ENCODE measurements around the gene RDH13. TPM values are rescaled to one million over a fixed set of nuclear protein-coding genes. Genes with fewer than 3 reads are reported as not detected.
"Not testable (repeated sequence)": the region's sequence is repeated elsewhere in the genome, so short reads cannot be mapped to it uniquely, and the experiment has no call there.

The RDH13 gene
- total RNA-seq, 1 donor, result 6.8 TPM

GRCh38 chr19:55007537-55007936 is 55.4 kb downstream of the RDH13 start:
- H3K27me3 ChIP-seq (ENCODE audit: insufficient read depth, low read length); H3K4me3 ChIP-seq (ENCODE audit: low read length); H3K9me3 ChIP-seq (ENCODE audit: low read depth, low read length): not testable (repeated sequence)
- peaks cover 10% of the 10 kb centered on the region for H3K4me1 ChIP-seq (ENCODE audit: insufficient read depth, low read length)

- H3K9me3 ChIP-seq (ENCODE audit: low read depth, low read length); H3K4me3 ChIP-seq (ENCODE audit: low read length); H3K27me3 ChIP-seq (ENCODE audit: insufficient read depth, low read length): not testable (repeated sequence)
- peaks cover 10% of the 10 kb centered on the region for H3K4me1 ChIP-seq (ENCODE audit: insufficient read depth, low read length)
Observed at GRCh38 chr19:55006795-55007194, 56.2 kb downstream of the RDH13 start.

- peaks cover 10% of the 10 kb centered on the region for H3K4me1 ChIP-seq (ENCODE audit: insufficient read depth, low read length)
- peaks cover 5% of the 10 kb centered on the region for H3K27me3 ChIP-seq (ENCODE audit: insufficient read depth, low read length)
- peak overlapping the region; percentile 40 for H3K4me3 ChIP-seq (ENCODE audit: low read length)
- no peaks in the 10 kb centered on the region for H3K9me3 ChIP-seq (ENCODE audit: low read depth, low read length)
Observed at GRCh38 chr19:55005684-55006488, 57.1 kb downstream of the RDH13 start.

GRCh38 chr19:55000761-55001160 is 62.2 kb downstream of the RDH13 start:
- H3K4me1 ChIP-seq (ENCODE audit: insufficient read depth, low read length), result peaks cover 4% of the 10 kb centered on the region

GRCh38 chr19:54998751-54999239 is 64.2 kb downstream of the RDH13 start:
- not testable (repeated sequence) for H3K4me3 ChIP-seq (ENCODE audit: low read length); H3K9me3 ChIP-seq (ENCODE audit: low read depth, low read length); H3K4me1 ChIP-seq (ENCODE audit: insufficient read depth, low read length); H3K27me3 ChIP-seq (ENCODE audit: insufficient read depth, low read length)

More at GRCh38 chr19:55000761-55001160, 62.2 kb downstream of the RDH13 start:
- Histone ChIP-seq H3K4me3 (ENCODE audit: low read length) (no peak overlapping the region), H3K27me3 (ENCODE audit: insufficient read depth, low read length) (peaks cover 5% of the 10 kb centered on the region), H3K9me3 (ENCODE audit: low read depth, low read length) (no peaks in the 10 kb centered on the region)

- Histone ChIP-seq H3K4me1 (ENCODE audit: insufficient read depth, low read length) (no peaks in the 10 kb centered on the region), H3K27me3 (ENCODE audit: insufficient read depth, low read length) (no peaks in the 10 kb centered on the region), H3K9me3 (ENCODE audit: low read depth, low read length) (no peaks in the 10 kb centered on the region), H3K4me3 (ENCODE audit: low read length) (no peak overlapping the region)
Observed at GRCh38 chr19:54995561-54995960, 67.4 kb downstream of the RDH13 start.

Other genes starting within 250 kb of the RDH13 start
- 1.6 TPM for gene KIR3DL1, start 246.7 kb downstream of the RDH13 start, total RNA-seq
- 0.21 TPM for gene KIR2DS4, start 230.5 kb downstream of the RDH13 start, total RNA-seq
- gene KIR3DL2, start 212.7 kb downstream of the RDH13 start, total RNA-seq, result 0.84 TPM
- gene FCAR, start 188.9 kb downstream of the RDH13 start, total RNA-seq, result 91.3 TPM
- 10.4 TPM for gene NCR1, start 157.0 kb downstream of the RDH13 start, total RNA-seq
- 0.10 TPM for gene NLRP7, start 115.6 kb downstream of the RDH13 start, total RNA-seq
- 2.4 TPM for gene NLRP2, start 96.8 kb downstream of the RDH13 start, total RNA-seq
- gene GP6, start 24.9 kb downstream of the RDH13 start, total RNA-seq, result 3.3 TPM
- 0.84 TPM for gene EPS8L1, start 12.7 kb upstream of the RDH13 start, total RNA-seq
- 45.8 TPM for gene PPP1R12C, start 54.5 kb upstream of the RDH13 start, total RNA-seq
- gene TNNT1, start 86.1 kb upstream of the RDH13 start, total RNA-seq, result 9.7 TPM
- not detected for gene TNNI3, start 94.6 kb upstream of the RDH13 start, total RNA-seq
- 0.52 TPM for gene DNAAF3, start 103.5 kb upstream of the RDH13 start, total RNA-seq
- 0.63 TPM for gene SYT5, start 117.1 kb upstream of the RDH13 start, total RNA-seq
- gene PTPRH, start 146.4 kb upstream of the RDH13 start, total RNA-seq, result not detected
- 2.0 TPM for gene TMEM86B, start 165.6 kb upstream of the RDH13 start, total RNA-seq
- 62.5 TPM for gene PPP6R1, start 195.9 kb upstream of the RDH13 start, total RNA-seq
- 7.9 TPM for gene HSPBP1, start 217.0 kb upstream of the RDH13 start, total RNA-seq
- gene BRSK1, start 220.8 kb upstream of the RDH13 start, total RNA-seq, result 0.52 TPM